ENCODE data around the gene SCARB1. TPM values are rescaled to one million over a fixed set of nuclear protein-coding genes. Genes with fewer than 3 reads are reported as not detected.

The SCARB1 gene
- total RNA-seq, 1 experiment from 2014 or later: 107 TPM

DNA sequence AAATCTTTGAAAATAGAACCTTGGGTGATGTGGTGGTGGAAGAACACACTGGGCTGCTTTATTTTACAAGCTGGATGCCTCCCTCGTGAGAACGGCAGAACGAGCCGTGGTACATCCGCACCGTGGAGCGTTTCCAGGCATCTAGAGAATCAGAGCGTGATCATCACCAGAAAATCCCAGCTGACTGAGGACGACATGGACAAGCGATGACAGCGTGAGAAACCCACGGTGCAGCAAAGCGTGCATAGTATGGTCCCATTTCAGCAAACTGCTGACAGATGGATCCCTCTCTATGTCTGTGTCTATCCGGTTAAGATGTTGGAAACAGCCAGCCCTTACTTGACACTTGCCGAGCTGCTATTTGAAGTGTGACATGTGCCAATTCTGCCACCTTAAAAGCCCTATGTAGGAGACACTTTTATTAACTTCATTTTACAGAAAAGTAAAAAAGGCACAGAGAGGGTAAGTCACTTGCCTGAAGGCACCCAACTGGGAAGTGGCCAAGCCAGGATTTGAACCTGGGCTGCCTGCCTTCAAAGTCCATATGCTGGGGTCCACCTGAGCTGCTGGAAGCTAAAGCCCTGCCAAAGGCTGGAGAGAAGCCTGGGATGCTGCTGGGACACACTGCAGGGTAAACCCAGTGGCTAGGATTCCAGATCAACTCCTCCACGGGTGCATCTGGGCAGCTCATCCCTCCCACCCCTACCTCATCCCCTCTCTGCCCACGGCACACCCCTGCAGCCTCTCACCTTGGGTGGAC is 14.9 kb downstream of the SCARB1 start:
- in situ Hi-C loops (cut with HindIII; ENCODE audit: low sequenced_read_pairs): no loop called here
- peak; percentile 78 for DNase-seq (ENCODE audit: low spot score)

- peak; percentile 89 for DNase-seq (ENCODE audit: low spot score)
- in situ Hi-C loops (cut with HindIII; ENCODE audit: low sequenced_read_pairs): no loop called here
Observed at GRCh38 chr12:124847113-124848074, 16.3 kb downstream of the SCARB1 start.

DNA sequence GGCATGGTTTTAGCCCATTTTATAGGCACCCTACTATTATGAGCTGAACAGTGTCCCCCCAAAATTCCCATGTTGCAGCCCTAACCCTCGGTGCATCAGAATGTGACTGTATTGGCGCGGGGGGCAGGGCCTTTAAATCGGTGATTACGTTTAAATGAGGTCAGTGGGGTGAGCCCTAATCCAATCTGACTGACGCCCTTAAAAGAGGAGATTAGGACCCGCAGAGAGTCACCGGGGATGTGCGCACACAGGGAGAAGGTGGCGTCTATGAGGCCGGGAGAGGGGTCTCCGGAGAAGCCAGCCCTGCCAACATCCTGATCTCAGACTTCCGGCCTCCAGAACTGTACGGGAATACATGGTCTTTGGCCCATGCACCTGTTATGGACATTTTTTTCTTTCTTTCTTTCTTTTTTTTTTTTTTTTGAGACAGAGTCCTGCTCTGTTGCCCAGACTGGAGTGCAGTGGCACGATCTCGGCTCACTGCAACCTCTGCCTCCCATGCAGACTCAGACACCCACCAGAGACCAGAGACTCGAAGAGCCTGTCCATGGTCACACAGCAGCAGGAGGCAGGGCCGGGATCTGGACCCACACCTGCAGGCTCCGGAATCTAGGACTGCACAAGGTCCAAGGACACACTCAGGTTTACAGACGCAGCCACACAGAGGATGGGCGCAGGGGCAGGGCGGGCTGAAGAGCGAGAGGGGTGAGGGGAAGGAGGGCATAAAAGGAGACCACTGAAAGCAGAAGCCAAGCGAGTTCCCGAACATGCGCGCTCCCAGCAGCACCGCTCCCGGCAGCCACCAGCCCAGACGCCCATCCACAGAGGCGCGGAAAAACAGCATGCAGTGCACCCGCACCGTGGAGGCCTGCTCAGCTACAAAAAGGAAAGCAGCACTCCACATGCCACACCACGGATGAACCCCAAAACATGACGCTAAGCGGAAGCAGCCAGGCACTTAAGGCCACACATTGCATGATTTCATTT is 19.0 kb downstream of the SCARB1 start:
- in situ Hi-C loops (cut with HindIII; ENCODE audit: low sequenced_read_pairs): no loop called here
- no peak for DNase-seq (ENCODE audit: low spot score)

DNA sequence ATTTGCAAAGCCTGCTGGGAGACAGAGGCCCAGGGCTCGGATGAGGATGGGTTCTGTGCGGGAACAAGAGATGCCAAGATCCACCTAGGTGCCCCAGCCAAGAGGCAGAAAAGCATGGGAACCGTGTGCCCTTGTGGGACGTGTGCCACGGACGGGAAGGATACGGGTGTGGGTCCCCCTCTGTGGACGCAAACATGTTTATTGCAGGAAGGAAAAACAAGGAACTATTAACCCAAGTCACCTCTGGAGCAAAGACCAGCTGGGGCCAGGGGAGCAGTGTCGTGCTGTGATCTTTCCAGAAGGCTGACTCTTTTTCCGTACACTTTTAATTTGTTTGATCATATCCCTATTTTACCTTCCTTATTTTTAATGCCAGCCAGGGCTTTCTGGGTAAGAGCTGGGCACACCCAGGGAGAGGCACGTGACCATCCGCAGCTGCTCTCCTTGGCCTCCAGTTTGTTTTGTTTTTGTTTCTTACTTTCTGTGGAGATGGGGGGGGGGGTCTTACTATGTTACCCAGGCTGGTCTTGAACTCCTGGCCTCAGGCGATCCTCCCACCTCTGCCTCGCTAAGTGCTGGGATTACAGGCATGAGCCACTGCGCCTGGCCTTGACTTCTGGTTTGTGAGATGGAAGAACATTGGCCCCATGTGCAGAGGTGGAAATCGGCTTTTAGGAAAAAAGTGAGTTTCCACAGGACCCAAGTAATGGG is 20.7 kb downstream of the SCARB1 start:
- DNase-seq (ENCODE audit: low spot score): no peak
- in situ Hi-C loops (cut with HindIII; ENCODE audit: low sequenced_read_pairs): no loop called here

DNA sequence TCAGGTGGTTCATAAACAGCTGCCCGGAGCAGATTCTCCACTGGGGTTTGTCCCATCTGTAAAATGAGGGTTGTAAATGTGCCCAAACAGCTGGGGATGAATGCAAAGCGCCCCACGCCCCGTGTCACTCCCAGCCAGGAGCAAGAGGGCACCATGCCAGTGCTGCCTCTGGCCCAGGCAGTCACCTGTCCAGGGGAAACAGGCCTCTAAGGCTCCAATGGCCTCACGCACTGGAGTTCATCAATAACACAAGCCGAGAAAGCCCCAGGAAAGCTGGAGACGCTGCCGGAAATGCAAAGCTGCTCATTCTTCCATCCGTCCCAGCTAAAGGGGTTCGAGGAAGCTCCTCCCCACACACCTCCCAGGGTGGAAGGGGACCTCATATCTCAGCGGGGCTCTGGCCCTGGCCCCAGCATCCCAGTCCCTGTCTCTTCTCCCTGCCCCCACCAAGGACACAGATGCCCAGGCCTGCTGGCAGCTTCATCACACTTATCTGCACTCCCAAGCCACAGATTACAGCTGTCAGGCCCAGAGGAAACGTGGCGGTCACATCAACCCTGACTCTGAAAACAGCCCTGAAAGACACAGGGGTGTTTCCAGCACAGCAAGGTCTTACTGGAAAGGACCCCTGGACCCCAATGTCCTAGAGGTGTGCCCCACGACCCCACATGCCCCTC is 21.5 kb downstream of the SCARB1 start:
- in situ Hi-C loops (cut with HindIII; ENCODE audit: low sequenced_read_pairs): no loop called here
- no peak for DNase-seq (ENCODE audit: low spot score)

- in situ Hi-C loops (cut with HindIII; ENCODE audit: low sequenced_read_pairs): no loop called here
- no peak for DNase-seq (ENCODE audit: low spot score)
Observed at GRCh38 chr12:124841558-124841945, 22.1 kb downstream of the SCARB1 start.

DNA sequence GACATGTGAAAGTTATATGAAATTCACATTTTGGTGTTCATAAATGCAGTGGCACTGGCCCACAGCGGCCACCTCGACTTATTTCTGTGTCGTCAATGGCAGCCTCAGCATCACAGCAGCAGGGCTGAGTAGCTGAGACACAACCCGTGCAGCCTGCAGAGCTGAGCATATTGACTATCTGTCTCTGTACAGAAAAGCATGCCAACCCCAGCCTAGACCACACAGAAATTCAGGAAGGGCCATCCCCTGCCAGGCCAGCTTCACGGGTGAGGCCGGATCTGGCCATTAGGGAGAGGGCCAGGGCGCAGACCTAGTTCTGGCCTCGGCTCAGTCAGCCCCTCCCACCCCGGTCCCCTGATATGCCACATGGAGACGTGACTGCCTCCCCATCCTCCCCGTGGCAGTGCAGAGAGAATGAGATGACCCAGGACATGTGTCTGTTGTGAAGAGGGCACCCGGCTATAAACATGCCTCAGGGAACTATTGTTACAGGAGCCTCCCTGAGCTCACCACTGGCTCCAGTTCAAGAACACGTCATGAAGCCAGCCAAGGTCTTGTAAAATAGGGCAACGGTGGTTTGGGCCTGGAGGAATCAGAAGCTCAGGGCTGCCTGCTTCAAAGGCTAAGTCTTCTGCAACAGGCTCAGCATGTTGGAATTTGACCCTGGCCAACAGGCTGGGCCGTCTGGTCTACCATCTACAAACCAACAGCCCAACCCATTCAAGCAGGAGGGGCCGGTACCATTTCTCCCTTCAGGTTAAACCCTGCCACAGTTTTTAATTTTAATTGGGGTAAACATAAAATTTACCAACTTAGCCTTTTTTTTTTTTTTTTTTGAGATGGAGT is 25.5 kb downstream of the SCARB1 start:
- in situ Hi-C loops (cut with HindIII; ENCODE audit: low sequenced_read_pairs): no loop called here
- peak; percentile 98 for DNase-seq (ENCODE audit: low spot score)

DNA sequence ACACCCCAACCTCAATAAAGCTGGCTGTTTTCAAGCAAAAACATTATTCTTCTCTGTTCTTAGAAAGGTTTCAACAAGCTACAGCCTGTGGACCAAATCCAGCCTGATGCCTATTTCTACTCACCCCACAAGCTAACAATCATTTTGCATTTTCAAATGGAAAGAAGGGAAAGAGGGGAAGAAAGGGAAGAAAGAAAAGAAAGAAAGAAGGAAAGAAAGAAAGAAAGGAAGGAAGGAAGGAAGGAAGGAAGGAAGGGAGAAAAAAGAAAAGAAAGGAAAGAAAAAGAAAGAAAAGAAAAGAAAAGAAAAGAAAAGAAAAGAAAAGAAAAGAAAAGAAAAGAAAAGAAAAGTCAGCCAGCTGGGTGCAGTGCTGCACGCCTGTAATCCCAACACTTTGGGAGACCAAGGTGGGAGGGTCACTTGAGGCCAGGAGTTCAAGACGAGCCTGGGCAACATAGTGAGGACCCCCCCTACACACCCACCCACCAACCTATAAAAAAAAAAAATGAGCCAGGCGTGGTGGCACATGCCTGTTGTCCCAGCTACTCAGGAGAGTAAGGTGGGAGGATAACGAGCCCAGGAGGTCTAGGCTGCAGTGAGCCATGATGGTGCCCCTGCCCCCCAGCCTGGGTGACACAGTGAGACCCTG is 26.3 kb downstream of the SCARB1 start:
- no peak for DNase-seq (ENCODE audit: low spot score)
- in situ Hi-C loops (cut with HindIII; ENCODE audit: low sequenced_read_pairs): no loop called here

DNA sequence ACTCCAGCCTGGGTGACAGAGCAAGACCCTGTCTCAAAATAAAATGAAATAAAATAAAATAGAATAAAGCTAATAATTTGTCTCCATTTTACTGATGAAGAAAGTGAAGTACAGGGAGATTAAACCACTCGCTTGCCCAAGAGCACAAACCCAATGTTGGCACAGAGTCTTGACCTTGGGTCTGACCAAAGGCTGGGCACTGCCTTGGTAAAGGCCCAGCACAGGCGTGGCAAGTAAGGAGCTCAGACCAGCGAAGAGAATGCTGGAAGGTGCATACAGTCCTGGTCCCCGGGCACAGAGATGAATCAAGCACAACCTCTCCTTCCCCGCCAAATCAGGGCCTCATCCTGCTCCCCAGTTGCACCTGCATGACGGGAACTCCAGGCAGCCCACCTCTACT is 26.9 kb downstream of the SCARB1 start:
- in situ Hi-C loops (cut with HindIII; ENCODE audit: low sequenced_read_pairs): no loop called here

DNA sequence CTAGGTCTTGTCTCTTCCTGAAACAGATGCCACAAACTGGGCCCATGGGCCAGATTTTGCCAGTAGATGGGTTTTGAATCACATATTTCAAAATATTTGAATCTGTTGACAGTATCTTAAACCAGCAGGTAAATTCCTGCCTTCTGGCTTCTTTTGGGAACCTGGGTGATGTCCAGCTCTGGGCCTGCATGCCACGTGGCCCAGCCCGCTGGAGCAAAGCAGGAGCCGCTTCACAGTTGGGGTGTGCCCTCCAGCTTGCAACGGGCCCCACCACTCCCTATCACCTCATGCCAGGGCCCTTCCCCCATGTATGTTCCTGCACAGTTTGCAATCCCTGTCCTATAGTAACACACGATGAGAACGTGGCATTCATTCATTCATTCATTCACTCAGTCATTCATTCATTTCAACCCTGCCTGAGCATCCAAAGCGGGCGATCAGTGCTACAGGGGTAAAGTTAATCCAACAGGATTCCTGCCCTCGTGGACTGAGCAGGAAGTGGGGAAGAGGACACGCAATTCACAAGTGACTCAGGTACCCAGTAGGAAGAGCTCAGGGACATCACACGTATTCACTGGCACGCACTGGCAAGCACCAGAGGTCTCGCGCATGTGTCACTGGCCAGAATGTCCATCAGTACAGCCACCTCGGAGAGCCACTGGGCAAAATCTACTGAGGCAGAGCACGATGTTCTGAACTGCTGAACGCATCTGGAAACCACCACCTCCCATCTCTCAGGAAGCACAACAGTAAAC is 27.8 kb downstream of the SCARB1 start:
- in situ Hi-C loops (cut with HindIII; ENCODE audit: low sequenced_read_pairs): no loop called here
- peak; percentile 67 for DNase-seq (ENCODE audit: low spot score)

More for the DNA sequence above, 26.9 kb downstream of the SCARB1 start:
- DNase-seq (ENCODE audit: low spot score): no peak

DNA sequence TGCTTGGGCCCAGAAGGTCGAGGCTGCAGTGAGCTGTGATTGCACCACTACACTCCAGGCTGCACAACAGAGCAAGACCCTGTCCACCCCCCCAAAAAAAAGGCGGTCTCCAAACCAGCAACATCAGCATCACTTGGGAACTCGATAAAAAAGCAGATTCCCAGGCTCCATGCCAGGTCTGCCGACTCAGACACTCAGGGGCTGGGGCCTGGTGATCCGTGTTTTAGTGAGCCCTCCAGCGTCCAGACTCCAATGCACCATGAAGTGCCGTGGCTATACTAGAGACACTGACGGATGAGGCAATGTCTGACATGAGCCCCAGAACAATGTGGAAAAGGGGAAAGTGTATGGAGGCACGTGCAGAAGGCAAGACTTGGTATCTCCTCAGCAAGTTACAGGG is 28.8 kb downstream of the SCARB1 start:
- no peak for DNase-seq (ENCODE audit: low spot score)
- in situ Hi-C loops (cut with HindIII; ENCODE audit: low sequenced_read_pairs): no loop called here

GRCh38 chr12:124833693-124834122 is 30.0 kb downstream of the SCARB1 start:
- in situ Hi-C loops (cut with HindIII; ENCODE audit: low sequenced_read_pairs): no loop called here
- DNase-seq (ENCODE audit: low spot score): peak; percentile 45

GRCh38 chr12:124832856-124833255 is 30.8 kb downstream of the SCARB1 start:
- DNase-seq (ENCODE audit: low spot score): no peak
- in situ Hi-C loops (cut with HindIII; ENCODE audit: low sequenced_read_pairs): no loop called here

GRCh38 chr12:124831590-124831989 is 32.1 kb downstream of the SCARB1 start:
- DNase-seq (ENCODE audit: low spot score): no peak
- in situ Hi-C loops (cut with HindIII; ENCODE audit: low sequenced_read_pairs): no loop called here

GRCh38 chr12:124830306-124830705 is 33.4 kb downstream of the SCARB1 start:
- in situ Hi-C loops (cut with HindIII; ENCODE audit: low sequenced_read_pairs): no loop called here
- DNase-seq (ENCODE audit: low spot score): no peak

DNA sequence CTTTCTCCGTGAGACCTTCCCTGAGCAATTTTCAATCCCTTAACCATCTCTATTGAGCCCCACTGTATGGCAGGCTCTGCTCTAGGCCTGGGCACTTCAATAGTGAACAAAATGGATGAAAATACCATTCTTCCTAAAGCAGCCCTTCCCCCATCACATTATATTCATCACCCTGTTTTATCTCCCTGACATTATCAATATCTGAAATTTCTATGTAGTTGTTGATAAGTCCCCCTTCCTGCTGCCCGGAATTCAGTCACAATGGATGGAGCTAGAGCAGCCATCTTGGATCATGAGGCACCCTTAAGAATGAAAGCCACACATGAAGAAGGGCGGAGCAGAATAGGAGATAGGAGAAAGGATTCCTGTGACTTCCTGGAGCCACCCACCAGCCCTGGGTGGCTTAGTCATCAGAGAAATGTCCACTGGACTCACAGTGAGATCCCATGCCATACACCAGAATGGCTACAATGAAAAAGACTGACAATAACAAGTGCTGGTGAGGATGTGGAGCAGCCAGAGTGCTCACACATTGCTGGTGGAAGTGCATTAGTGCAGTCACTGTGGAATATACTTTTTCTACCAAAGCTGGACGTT is 33.9 kb downstream of the SCARB1 start:
- no peak for DNase-seq (ENCODE audit: low spot score)
- in situ Hi-C loops (cut with HindIII; ENCODE audit: low sequenced_read_pairs): no loop called here
